Activated CD4-positive, alpha-beta T cell treated with anti-CD3 and anti-CD28 coated beads for 36 hours (primary cell): ENCODE measurements around the gene MAPT. TPM values are rescaled to one million over a fixed set of nuclear protein-coding genes. Genes with fewer than 3 reads are reported as not detected.

Source experiments
- ATAC-seq: fragments of 200-7000 bp; cut with Tn5 transposase; one replicate; pipeline ENCODE4 v1.10.0; 2021; ENCODE audit warnings: mild to moderate bottlenecking, moderate library complexity
- CTCF ChIA-PET: fragments of 350-600 bp; sonication (Branson Sonifier 250); formaldehyde crosslinking; loops from one replicate; lab custom pipeline; 2021; ENCODE audit warnings: antibody characterized with exemption; lab: Charles Lee
- POLR2A ChIA-PET: fragments of 350-600 bp; sonication (Branson Sonifier 250); formaldehyde crosslinking; loops from one replicate; lab custom pipeline; 2021; ENCODE audit warnings: antibody characterized with exemption, inconsistent platforms; lab: Charles Lee
- DNase-seq: peaks from one replicate; pipeline ENCODE4 v3.0.0-alpha.2; 2020
- H3K27ac Mint-ChIP-seq: one replicate; pipeline ENCODE4 v1.8.0; 2021; ENCODE audit warnings: mixed read lengths
- H3K27me3 Mint-ChIP-seq: one replicate; pipeline ENCODE4 v1.8.0; 2021; ENCODE audit warnings: mixed read lengths
- H3K36me3 Mint-ChIP-seq: one replicate; pipeline ENCODE4 v1.8.0; 2021; ENCODE audit warnings: low read depth, mixed read lengths
- H3K4me1 Mint-ChIP-seq: one replicate; pipeline ENCODE4 v1.8.0; 2021; ENCODE audit warnings: mixed read lengths
- H3K4me3 Mint-ChIP-seq: one replicate; pipeline ENCODE4 v1.8.0; 2021; ENCODE audit warnings: mild to moderate bottlenecking, moderate library complexity, mixed read lengths
- H3K9me3 Mint-ChIP-seq: one replicate; pipeline ENCODE4 v1.8.0; 2021; ENCODE audit warnings: low read depth, mixed read lengths
- intact Hi-C, 2 experiments: fragments of 100-400 bp; cut with DNase I in 1 of 2; cut with micrococcal nuclease in 1 of 2; formaldehyde crosslinking; loops; one replicate each; pipeline versions ENCODE4 v1.14.2 to v1.15.1; 2022 to 2024; cut with DNase I, micrococcal nuclease
- total RNA-seq, 2 experiments: library from RNA; stranded (reverse); gene quantifications; one replicate each; pipeline ENCODE4 v1.2.3, GENCODE V29; 2021

The MAPT gene
- total RNA-seq, 2 experiments from 2014 or later: 0.75 to 1.7 TPM

DNA sequence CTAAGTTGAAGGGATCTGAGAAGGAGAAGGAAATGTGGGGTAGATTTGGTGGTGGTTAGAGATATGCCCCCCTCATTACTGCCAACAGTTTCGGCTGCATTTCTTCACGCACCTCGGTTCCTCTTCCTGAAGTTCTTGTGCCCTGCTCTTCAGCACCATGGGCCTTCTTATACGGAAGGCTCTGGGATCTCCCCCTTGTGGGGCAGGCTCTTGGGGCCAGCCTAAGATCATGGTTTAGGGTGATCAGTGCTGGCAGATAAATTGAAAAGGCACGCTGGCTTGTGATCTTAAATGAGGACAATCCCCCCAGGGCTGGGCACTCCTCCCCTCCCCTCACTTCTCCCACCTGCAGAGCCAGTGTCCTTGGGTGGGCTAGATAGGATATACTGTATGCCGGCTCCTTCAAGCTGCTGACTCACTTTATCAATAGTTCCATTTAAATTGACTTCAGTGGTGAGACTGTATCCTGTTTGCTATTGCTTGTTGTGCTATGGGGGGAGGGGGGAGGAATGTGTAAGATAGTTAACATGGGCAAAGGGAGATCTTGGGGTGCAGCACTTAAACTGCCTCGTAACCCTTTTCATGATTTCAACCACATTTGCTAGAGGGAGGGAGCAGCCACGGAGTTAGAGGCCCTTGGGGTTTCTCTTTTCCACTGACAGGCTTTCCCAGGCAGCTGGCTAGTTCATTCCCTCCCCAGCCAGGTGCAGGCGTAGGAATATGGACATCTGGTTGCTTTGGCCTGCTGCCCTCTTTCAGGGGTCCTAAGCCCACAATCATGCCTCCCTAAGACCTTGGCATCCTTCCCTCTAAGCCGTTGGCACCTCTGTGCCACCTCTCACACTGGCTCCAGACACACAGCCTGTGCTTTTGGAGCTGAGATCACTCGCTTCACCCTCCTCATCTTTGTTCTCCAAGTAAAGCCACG, 133.0 kb downstream of the MAPT start:
- ATAC-seq (no peak), DNase-seq (no peak)
- Mint-ChIP-seq H3K4me1 (peaks cover 4% of the 10 kb centered on the region), H3K4me3 (no peak overlapping the region), H3K9me3 (no peaks in the 10 kb centered on the region), H3K27me3 (no peaks in the 10 kb centered on the region), H3K27ac (peak overlapping the region; percentile 32), H3K36me3 (peaks cover 27% of the 10 kb centered on the region)
- ChIA-PET POLR2A (no interaction called here), CTCF (interaction anchor here (1.0 kb wide), 1 partner anchor 25 kb away, joined by 3 read pairs; no protein-coding TSS in a partner anchor)
- intact Hi-C loops: loop anchor here in 1 of 2 experiments (2.0 kb wide), 1 partner anchor 79 kb away; no protein-coding TSS in a partner anchor

DNA sequence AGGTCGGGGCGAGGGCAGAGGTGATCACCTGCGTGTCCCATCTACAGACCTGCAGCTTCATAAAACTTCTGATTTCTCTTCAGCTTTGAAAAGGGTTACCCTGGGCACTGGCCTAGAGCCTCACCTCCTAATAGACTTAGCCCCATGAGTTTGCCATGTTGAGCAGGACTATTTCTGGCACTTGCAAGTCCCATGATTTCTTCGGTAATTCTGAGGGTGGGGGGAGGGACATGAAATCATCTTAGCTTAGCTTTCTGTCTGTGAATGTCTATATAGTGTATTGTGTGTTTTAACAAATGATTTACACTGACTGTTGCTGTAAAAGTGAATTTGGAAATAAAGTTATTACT, 133.6 kb downstream of the MAPT start:
- H3K9me3 Mint-ChIP-seq: no peaks in the 10 kb centered on the region
- H3K27me3 Mint-ChIP-seq: no peaks in the 10 kb centered on the region
- ATAC-seq (no peak), DNase-seq (no peak)
- peak overlapping the region; percentile 32 for H3K27ac Mint-ChIP-seq
- peaks cover 4% of the 10 kb centered on the region for H3K4me1 Mint-ChIP-seq
- no peak overlapping the region for H3K4me3 Mint-ChIP-seq
- intact Hi-C loops: loop anchor here in 1 of 2 experiments (2.0 kb wide), 1 partner anchor 79 kb away; no protein-coding TSS in a partner anchor
- POLR2A ChIA-PET: no interaction called here
- peaks cover 31% of the 10 kb centered on the region for H3K36me3 Mint-ChIP-seq
- CTCF ChIA-PET: interaction anchor here (0.7 to 2.0 kb wide), 2 partner anchors 16 to 185 kb away, joined by 3 to 10 read pairs; no protein-coding TSS in a partner anchor

DNA sequence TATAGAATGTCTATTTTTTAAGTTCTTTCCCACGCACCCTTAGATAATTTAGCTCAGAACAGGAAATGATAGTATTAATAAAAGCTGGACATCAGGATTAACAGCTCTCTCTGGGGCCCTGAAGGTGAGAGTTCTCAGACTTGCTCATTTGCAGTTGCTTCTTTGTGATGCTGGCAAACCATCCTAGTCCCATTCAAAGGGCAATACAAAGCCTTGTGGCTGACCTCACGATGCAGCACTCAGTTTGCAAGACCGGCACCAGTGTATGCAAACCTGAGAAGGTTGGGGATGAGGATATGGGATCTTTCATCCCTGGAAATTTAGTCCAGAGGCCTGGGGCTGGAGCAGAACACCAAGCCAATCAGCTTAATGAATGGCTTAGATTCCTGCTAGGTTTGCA, 134.0 kb downstream of the MAPT start:
- Mint-ChIP-seq H3K36me3 (peaks cover 33% of the 10 kb centered on the region), H3K4me3 (no peak overlapping the region), H3K27me3 (no peaks in the 10 kb centered on the region), H3K27ac (no peak overlapping the region), H3K9me3 (no peaks in the 10 kb centered on the region), H3K4me1 (peaks cover 4% of the 10 kb centered on the region)
- POLR2A ChIA-PET: no interaction called here
- ATAC-seq (no peak), DNase-seq (no peak)
- intact Hi-C loops: no loop called here
- CTCF ChIA-PET: interaction anchor here (0.7 to 2.0 kb wide), 2 partner anchors 16 to 184 kb away, joined by 3 to 10 read pairs; no protein-coding TSS in a partner anchor

DNA sequence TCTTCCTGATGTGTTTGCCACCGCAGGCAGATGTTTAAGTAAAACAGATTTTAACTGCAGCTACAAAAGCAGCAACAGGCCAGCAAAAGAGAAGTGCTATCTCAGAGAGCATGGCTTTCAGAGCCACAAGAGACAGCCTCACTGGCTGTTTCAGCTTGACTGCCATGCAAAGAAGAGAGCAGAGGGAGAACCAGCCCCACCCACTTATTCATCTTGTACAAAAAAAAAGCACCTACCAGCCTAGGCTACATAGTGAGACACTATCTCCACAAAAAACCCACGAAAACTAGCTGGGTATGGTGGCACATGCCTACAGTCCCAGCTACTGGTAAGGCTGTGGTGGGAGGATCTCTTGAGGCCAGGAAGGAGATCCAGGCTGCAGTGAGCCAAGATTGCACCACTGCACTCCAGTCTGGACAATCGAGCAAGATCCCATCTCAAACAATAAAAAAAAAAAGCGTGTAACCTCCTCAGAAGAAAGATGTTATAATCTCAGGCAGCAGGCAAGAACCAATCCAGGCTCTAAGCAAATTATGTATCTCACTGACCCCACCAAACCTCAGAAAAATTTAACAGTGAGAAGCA, 134.7 kb downstream of the MAPT start:
- ChIA-PET POLR2A (no interaction called here), CTCF (interaction anchor here (0.7 to 2.0 kb wide), 5 partner anchors 8 to 184 kb away, joined by 3 to 10 read pairs (median 3); no protein-coding TSS in a partner anchor)
- Mint-ChIP-seq H3K4me3 (no peak overlapping the region), H3K4me1 (peaks cover 4% of the 10 kb centered on the region), H3K27me3 (no peaks in the 10 kb centered on the region), H3K36me3 (peaks cover 34% of the 10 kb centered on the region), H3K9me3 (no peaks in the 10 kb centered on the region), H3K27ac (peak overlapping the region; percentile 74)
- no peak for DNase-seq
- intact Hi-C loops: no loop called here
- peak; percentile 39 for ATAC-seq

DNA sequence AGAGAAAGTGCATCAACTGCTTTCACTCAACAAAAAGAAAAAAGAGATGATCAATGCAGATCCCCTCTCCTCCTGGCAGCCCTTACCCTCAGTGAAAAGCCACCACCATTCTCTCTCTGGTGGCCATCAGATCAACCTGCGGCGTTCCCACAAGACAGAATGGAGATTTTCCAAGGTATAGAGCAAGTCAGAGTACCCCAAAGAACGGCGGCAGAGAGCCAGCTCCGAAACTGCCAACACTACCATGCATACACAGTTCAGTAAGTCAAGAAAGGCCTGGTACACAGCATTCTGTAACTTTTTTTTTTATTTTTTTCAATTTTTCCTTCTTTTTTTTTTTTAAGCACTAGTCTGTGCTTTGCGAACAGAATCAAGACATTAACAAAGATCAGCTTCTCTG, 135.3 kb downstream of the MAPT start:
- DNase-seq: no peak
- Mint-ChIP-seq H3K4me3 (no peak overlapping the region), H3K36me3 (peaks cover 38% of the 10 kb centered on the region), H3K9me3 (no peaks in the 10 kb centered on the region), H3K4me1 (peaks cover 4% of the 10 kb centered on the region), H3K27ac (peak overlapping the region; percentile 74), H3K27me3 (no peaks in the 10 kb centered on the region)
- intact Hi-C loops: no loop called here
- ChIA-PET POLR2A (no interaction called here), CTCF (interaction anchor here (0.7 to 2.0 kb wide), 5 partner anchors 9 to 184 kb away, joined by 3 to 10 read pairs (median 3); no protein-coding TSS in a partner anchor)
- no peak for ATAC-seq

DNA sequence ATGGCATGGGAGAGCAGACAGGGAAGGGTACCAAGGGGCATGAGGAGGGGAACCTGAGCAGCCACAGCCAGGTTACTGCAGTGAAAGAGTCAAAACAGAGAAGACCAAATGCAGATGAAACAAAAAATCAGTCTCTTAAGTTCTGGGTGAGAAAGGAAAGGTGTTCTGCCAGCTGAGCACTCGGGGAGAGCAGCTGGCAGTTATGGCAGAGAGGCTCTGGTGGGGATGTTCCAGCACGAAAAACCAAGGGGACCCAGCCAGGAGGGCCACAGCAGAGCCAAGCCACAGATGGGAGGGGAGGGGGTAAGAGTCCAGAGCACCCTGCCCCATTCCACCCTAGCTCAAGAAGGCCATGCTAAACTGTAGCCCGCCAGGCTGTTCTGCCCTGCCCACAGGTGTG, 136.4 kb downstream of the MAPT start:
- CTCF ChIA-PET: interaction anchor here (1.0 kb wide), 1 partner anchor 13 kb away, joined by 7 read pairs; no protein-coding TSS in a partner anchor

DNA sequence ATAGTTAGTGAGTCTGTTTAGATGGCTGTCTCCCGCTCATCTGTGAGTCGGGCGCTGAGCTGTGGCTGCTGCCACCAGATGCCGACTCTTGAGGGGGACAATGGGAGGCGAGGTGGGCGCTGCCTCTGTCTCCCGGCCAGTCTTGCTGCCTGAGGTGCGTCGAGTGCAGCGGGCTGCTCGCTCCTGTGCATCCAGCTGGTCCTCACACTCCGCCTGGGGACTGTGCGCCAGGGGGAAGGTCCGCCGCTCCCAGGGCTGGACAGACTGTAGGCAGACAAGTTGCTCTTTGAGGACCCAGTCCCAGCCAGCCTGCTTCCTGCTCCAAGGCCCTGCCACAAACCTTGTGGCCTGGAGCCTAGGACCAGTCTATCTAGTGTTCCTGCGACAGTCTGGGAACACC, 137.1 kb downstream of the MAPT start:
- Mint-ChIP-seq H3K27ac (no peak overlapping the region), H3K9me3 (no peaks in the 10 kb centered on the region), H3K27me3 (no peaks in the 10 kb centered on the region), H3K4me1 (peaks cover 13% of the 10 kb centered on the region), H3K36me3 (peaks cover 51% of the 10 kb centered on the region), H3K4me3 (no peak overlapping the region)
- ChIA-PET CTCF (interaction anchor here (0.6 to 1.0 kb wide), 2 partner anchors 13 to 184 kb away, joined by 3 to 7 read pairs; no protein-coding TSS in a partner anchor), POLR2A (interaction anchor here (0.7 kb wide), 2 partner anchors 396 to 795 kb away, joined by 5 to 6 read pairs; no protein-coding TSS in a partner anchor)
- ATAC-seq (no peak), DNase-seq (no peak)
- intact Hi-C loops: no loop called here

More for the DNA sequence above, 136.4 kb downstream of the MAPT start:
- Mint-ChIP-seq H3K36me3 (peaks cover 47% of the 10 kb centered on the region), H3K9me3 (no peaks in the 10 kb centered on the region), H3K27me3 (no peaks in the 10 kb centered on the region), H3K4me1 (peaks cover 11% of the 10 kb centered on the region), H3K4me3 (no peak overlapping the region), H3K27ac (peak overlapping the region; percentile 59)
- no peak for ATAC-seq
- DNase-seq: no peak
- POLR2A ChIA-PET: no interaction called here
- intact Hi-C loops: no loop called here

DNA sequence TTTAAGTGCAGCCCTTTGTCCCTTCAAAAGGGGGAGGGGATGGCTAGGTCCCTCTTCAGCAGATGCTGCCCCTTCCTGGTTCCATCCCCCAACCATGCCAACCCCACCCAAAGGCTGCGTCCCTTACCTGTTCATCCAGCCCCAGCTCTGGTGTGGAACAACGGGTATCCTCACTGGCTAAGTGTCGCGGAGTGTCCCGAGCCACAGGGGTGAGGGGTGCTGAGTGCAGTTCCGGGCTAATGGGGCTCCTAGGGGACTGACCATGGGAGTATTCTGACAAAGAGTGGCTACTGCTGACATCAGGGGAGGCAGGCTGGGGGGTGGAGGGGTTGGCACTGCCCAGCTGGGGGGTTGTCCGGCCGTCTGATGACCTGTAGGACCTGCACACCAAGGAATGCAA, 137.6 kb downstream of the MAPT start:
- ChIA-PET POLR2A (interaction anchor here (0.7 kb wide), 1 partner anchor 397 kb away, joined by 6 read pairs; no protein-coding TSS in a partner anchor), CTCF (interaction anchor here (2.4 kb wide), 1 partner anchor 181 kb away, joined by 10 read pairs; no protein-coding TSS in a partner anchor)
- Mint-ChIP-seq H3K27ac (no peak overlapping the region), H3K9me3 (no peaks in the 10 kb centered on the region), H3K27me3 (no peaks in the 10 kb centered on the region), H3K4me3 (no peak overlapping the region), H3K4me1 (peaks cover 13% of the 10 kb centered on the region), H3K36me3 (peaks cover 52% of the 10 kb centered on the region)
- no peak for DNase-seq
- no peak for ATAC-seq
- intact Hi-C loops: no loop called here

DNA sequence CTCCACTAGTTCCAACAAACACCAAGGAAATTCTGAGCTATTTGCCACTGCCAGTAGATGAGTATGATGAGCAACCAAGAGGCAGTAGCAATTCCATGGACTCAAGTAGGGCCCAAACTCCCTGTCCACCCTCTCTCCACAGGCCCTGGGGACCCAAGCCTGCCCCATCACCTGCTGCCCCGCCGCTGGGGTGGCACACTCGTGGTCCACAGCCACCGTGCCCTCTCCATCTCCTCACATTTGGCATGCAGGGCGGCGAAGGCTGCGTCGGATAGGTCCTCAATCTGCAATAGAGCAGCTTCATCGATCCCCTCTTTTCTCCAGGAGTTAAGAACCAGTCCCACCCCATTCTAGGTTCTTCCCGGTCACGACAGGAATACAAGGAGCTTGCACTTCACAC, 138.6 kb downstream of the MAPT start:
- Mint-ChIP-seq H3K27me3 (no peaks in the 10 kb centered on the region), H3K27ac (no peak overlapping the region), H3K36me3 (peaks cover 57% of the 10 kb centered on the region), H3K9me3 (no peaks in the 10 kb centered on the region), H3K4me3 (no peak overlapping the region), H3K4me1 (peaks cover 13% of the 10 kb centered on the region)
- no peak for DNase-seq
- intact Hi-C loops: no loop called here
- no peak for ATAC-seq
- ChIA-PET CTCF (interaction anchor here (0.6 to 2.5 kb wide), 6 partner anchors 10 to 180 kb away, joined by 3 to 16 read pairs (median 4); no protein-coding TSS in a partner anchor), POLR2A (no interaction called here)

DNA sequence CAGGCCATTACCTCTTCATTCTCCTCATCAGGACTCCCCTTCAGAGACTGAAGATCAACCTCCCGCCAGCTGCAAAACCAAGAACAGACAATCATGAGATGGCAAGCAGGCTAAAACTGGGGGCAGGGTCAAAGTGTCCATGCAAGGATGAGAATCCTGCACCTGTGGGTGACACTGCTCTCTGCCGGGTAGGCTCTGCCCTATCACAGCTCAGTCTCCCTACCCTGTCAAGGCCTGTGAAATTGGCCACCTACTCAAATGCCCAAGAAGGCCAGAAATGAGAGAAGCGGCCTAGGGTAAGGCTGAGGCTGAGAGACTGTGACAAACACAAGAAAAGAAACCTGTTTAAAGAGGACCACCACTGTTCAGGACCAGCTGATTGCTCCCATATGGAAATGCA, 139.0 kb downstream of the MAPT start:
- Mint-ChIP-seq H3K4me3 (no peak overlapping the region), H3K27me3 (no peaks in the 10 kb centered on the region), H3K27ac (no peak overlapping the region), H3K4me1 (peaks cover 13% of the 10 kb centered on the region), H3K36me3 (peaks cover 62% of the 10 kb centered on the region), H3K9me3 (no peaks in the 10 kb centered on the region)
- CTCF ChIA-PET: interaction anchor here (1.0 to 2.5 kb wide), 5 partner anchors 10 to 179 kb away, joined by 3 to 16 read pairs (median 5); no protein-coding TSS in a partner anchor
- DNase-seq (no peak), ATAC-seq (no peak)
- intact Hi-C loops: no loop called here
- POLR2A ChIA-PET: no interaction called here
